ENCODE results near the gene ZNF521.
"Not testable (repeated sequence)": the region's sequence is repeated elsewhere in the genome, so short reads cannot be mapped to it uniquely, and the experiment has no call there.

Gene ZNF521

GRCh38 chr18:25288340-25288938 is 63.5 kb downstream of the ZNF521 start:
- no peak for DNase-seq

GRCh38 chr18:25287106-25287505 is 64.9 kb downstream of the ZNF521 start:
- DNase-seq, result no peak

- DNase-seq, result no peak
Observed at GRCh38 chr18:25284861-25285550, 67.0 kb downstream of the ZNF521 start.

- no peak for DNase-seq
Observed at GRCh38 chr18:25284281-25284680, 67.7 kb downstream of the ZNF521 start.

GRCh38 chr18:25283781-25284180 is 68.2 kb downstream of the ZNF521 start:
- no peak for DNase-seq

- DNase-seq, result no peak
Observed at GRCh38 chr18:25282896-25283703, 68.9 kb downstream of the ZNF521 start.

GRCh38 chr18:25282282-25282681 is 69.7 kb downstream of the ZNF521 start:
- no peak for DNase-seq

GRCh38 chr18:25281556-25281955 is 70.4 kb downstream of the ZNF521 start:
- no peak for DNase-seq

GRCh38 chr18:25279961-25280360 is 72.0 kb downstream of the ZNF521 start:
- DNase-seq, result no peak

- no peak for DNase-seq
Observed at GRCh38 chr18:25279556-25279955, 72.4 kb downstream of the ZNF521 start.

GRCh38 chr18:25279133-25279532 is 72.8 kb downstream of the ZNF521 start:
- no peak for DNase-seq

GRCh38 chr18:25278394-25278793 is 73.6 kb downstream of the ZNF521 start:
- no peak for DNase-seq

- no peak for DNase-seq
Observed at GRCh38 chr18:25275412-25276001, 76.5 kb downstream of the ZNF521 start.

GRCh38 chr18:25274926-25275325 is 77.0 kb downstream of the ZNF521 start:
- DNase-seq, result no peak

- DNase-seq, result not testable (repeated sequence)
Observed at GRCh38 chr18:25266931-25267527, 84.9 kb downstream of the ZNF521 start.

- DNase-seq, result no peak
Observed at GRCh38 chr18:25262920-25263319, 89.0 kb downstream of the ZNF521 start.

- no peak for DNase-seq
Observed at GRCh38 chr18:25261768-25262167, 90.2 kb downstream of the ZNF521 start.

GRCh38 chr18:25256439-25256838 is 95.5 kb downstream of the ZNF521 start:
- no peak for DNase-seq

GRCh38 chr18:25253779-25254178 is 98.2 kb downstream of the ZNF521 start:
- no peak for DNase-seq

- no peak for DNase-seq
Observed at GRCh38 chr18:25253136-25253535, 98.8 kb downstream of the ZNF521 start.

GRCh38 chr18:25251068-25251467 is 100.9 kb downstream of the ZNF521 start:
- no peak for DNase-seq

GRCh38 chr18:25250474-25250851 is 101.5 kb downstream of the ZNF521 start:
- no peak for DNase-seq

GRCh38 chr18:25248755-25249154 is 103.2 kb downstream of the ZNF521 start:
- no peak for DNase-seq

Measured in NCI-H146 (cell line).